ENCODE results near the gene TSACC.

The TSACC gene

DNA sequence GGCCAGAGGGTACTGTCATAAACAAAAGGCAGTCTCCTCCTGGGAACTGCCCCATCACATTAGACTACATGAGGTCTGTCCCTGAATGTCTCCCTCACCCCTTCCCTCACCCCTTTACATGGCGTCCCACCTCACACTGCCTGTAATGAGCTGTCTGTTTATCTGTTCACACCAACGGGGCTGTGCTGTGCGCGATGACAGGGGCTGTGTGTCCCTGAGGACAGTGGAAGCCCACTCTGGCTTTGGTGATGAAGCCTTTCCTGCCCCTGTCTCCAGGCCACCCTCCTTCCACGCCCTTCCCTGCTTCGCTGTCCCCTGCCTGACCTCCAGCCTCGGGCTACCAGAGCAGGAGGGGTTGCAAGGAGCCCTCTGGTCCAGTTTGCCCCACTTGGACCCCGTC, 53.4 kb downstream of the TSACC start:
- no peak overlapping the region for H3K4me3 ChIP-seq (ENCODE audit: low read depth, low read length)

GRCh38 chr1:156392452-156392853, 54.1 kb downstream of the TSACC start:
- no peak overlapping the region for H3K4me3 ChIP-seq (ENCODE audit: low read depth, low read length)

DNA sequence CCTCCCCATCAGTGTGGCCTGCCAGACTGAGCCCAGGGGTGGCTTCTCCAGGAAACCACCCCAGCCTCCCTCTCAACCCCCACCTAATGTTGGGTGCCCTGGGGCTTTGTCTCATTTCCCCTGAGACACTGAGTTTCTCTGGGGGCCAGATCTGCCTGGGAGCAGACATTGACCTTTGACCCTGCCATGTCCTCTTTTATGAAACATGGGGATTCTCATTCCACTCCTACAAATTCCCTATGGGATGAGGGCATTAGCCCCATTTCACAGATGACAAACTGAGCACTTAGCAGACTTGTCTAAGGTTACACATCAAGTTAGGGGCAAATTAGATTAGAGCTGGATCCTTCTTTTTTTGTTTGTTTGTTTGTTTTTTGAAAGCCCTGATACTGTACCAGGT, 54.8 kb downstream of the TSACC start:
- no peak overlapping the region for H3K4me3 ChIP-seq (ENCODE audit: low read depth, low read length)

- no peak overlapping the region for H3K4me3 ChIP-seq (ENCODE audit: low read depth, low read length)
These were observed 55.8 kb downstream of the TSACC start for GRCh38 chr1:156394082-156394481.

- no peak overlapping the region for H3K4me3 ChIP-seq (ENCODE audit: low read depth, low read length)
These were observed 56.6 kb downstream of the TSACC start for GRCh38 chr1:156394835-156395461.
